Thymus (tissue), 11 donors: Measurements from ENCODE around the gene GHSR. TPM values are rescaled to one million over a fixed set of nuclear protein-coding genes. Genes with fewer than 3 reads are reported as not detected.

Experiments used
- DNase-seq, 9 donors: peaks; one replicate each; pipeline ENCODE4 v3.0.0-alpha.2; 2013; ENCODE audit warnings: low spot score in 9 of 9, low read depth in 6 of 9, missing footprints in 1 of 9
- H3K27ac ChIP-seq, 2 donors: one replicate each; pipeline ENCODE4 v1.5.1; 2013; ENCODE audit warnings: control low read depth in 1 of 2, low read depth in 1 of 2, low read length in 1 of 2, mild to moderate bottlenecking in 1 of 2, moderate library complexity in 1 of 2
- H3K27me3 ChIP-seq, 2 donors: one replicate each; pipeline ENCODE4 v1.5.1; 2013; ENCODE audit warnings: low read length in 1 of 2; ENCODE audit not compliant: control insufficient read depth in 2 of 2, insufficient read depth in 1 of 2
- H3K36me3 ChIP-seq, 2 donors: one replicate each; pipeline ENCODE4 v1.5.1; 2013; ENCODE audit warnings: low read length in 1 of 2, mild to moderate bottlenecking in 1 of 2, moderate library complexity in 1 of 2; ENCODE audit not compliant: control insufficient read depth in 2 of 2, insufficient read depth in 2 of 2
- H3K4me1 ChIP-seq, 2 donors: one replicate each; pipeline ENCODE4 v1.5.1; 2013; ENCODE audit warnings: low read length in 2 of 2; ENCODE audit not compliant: control insufficient read depth in 2 of 2, insufficient read depth in 2 of 2
- H3K4me3 ChIP-seq, 2 donors: one replicate each; pipeline ENCODE4 v1.5.1; 2013; ENCODE audit warnings: low read length in 2 of 2, control low read depth in 1 of 2, mild to moderate bottlenecking in 1 of 2
- H3K9me3 ChIP-seq, 2 donors: one replicate each; pipeline ENCODE4 v1.5.1; 2013; ENCODE audit warnings: low read length in 1 of 2, mild to moderate bottlenecking in 1 of 2; ENCODE audit not compliant: control insufficient read depth in 2 of 2, insufficient read depth in 1 of 2
- WGBS: extraction: QIAGEN DNeasy Blood & Tissue Kit; methylation state at CpG from one replicate; pipeline ENCODE4 v1.1.7; 2013; 5-methylcytosine and 5-hydroxymethylcytosine counted together
- polyA plus RNA-seq: library from polyadenylated mRNA; stranded (reverse); fragments of 200-250 nt; gene quantifications from one replicate; pipeline ENCODE4 v1.2.3, GENCODE V29; 2013
- total RNA-seq: library from RNA; stranded (reverse); fragments of 120-200 nt; gene quantifications from one replicate; pipeline ENCODE4 v1.2.4, GENCODE V29; 2013
- donor health status: healthy.

Gene GHSR
- total and polyA plus RNA-seq, 2 donors, result not detected

GRCh38 chr3:172444821-172445220 is 3.4 kb downstream of the GHSR start:
- H3K9me3 ChIP-seq, result peaks cover 0 to 10% of the 10 kb centered on the region in 2 donors
- H3K36me3 ChIP-seq, result no peaks in the 10 kb centered on the region
- H3K27me3 ChIP-seq, result peaks cover 32 to 53% of the 10 kb centered on the region in 2 donors
- no peak for DNase-seq
- 62% methylated on average over 6 of the region's 6 CpGs for WGBS
- H3K27ac ChIP-seq, result no peak overlapping the region
- H3K4me1 ChIP-seq, result peaks cover 0 to 7% of the 10 kb centered on the region in 2 donors
- no peak overlapping the region for H3K4me3 ChIP-seq

- DNase-seq, result no peak
- no peak overlapping the region for H3K27ac ChIP-seq
- H3K4me1 ChIP-seq, result no peaks in the 10 kb centered on the region
- H3K27me3 ChIP-seq, result peaks cover 11 to 31% of the 10 kb centered on the region in 2 donors
- WGBS, result 96% methylated on average over 1 of the region's 1 CpG
- H3K9me3 ChIP-seq, result no peaks in the 10 kb centered on the region
- no peaks in the 10 kb centered on the region for H3K36me3 ChIP-seq
- H3K4me3 ChIP-seq, result no peak overlapping the region
Observed at GRCh38 chr3:172442606-172443005, 5.7 kb downstream of the GHSR start.

GRCh38 chr3:172441581-172441980 is 6.7 kb downstream of the GHSR start:
- DNase-seq, result no peak
- Histone ChIP-seq H3K4me1 (no peaks in the 10 kb centered on the region), H3K9me3 (no peaks in the 10 kb centered on the region), H3K27ac (no peak overlapping the region), H3K36me3 (no peaks in the 10 kb centered on the region), H3K27me3 (peaks cover 3 to 21% of the 10 kb centered on the region in 2 donors), H3K4me3 (no peak overlapping the region)
- 97% methylated on average over 5 of the region's 5 CpGs for WGBS

- no peak for DNase-seq
- no peaks in the 10 kb centered on the region for H3K9me3 ChIP-seq
- no peak overlapping the region for H3K27ac ChIP-seq
- no peak overlapping the region for H3K4me3 ChIP-seq
- H3K36me3 ChIP-seq, result no peaks in the 10 kb centered on the region
- peaks cover 0 to 2% of the 10 kb centered on the region in 2 donors for H3K27me3 ChIP-seq
- H3K4me1 ChIP-seq, result no peaks in the 10 kb centered on the region
- WGBS, result 80% methylated on average over 4 of the region's 4 CpGs
Observed at GRCh38 chr3:172438186-172438585, 10.1 kb downstream of the GHSR start.

- Histone ChIP-seq H3K27ac (no peak overlapping the region), H3K4me3 (no peak overlapping the region), H3K27me3 (no peaks in the 10 kb centered on the region), H3K4me1 (no peaks in the 10 kb centered on the region), H3K9me3 (no peaks in the 10 kb centered on the region), H3K36me3 (no peaks in the 10 kb centered on the region)
- DNase-seq, result no peak
Observed at GRCh38 chr3:172437713-172438112, 10.5 kb downstream of the GHSR start.

- Histone ChIP-seq H3K4me1 (no peaks in the 10 kb centered on the region), H3K27me3 (no peaks in the 10 kb centered on the region), H3K9me3 (no peaks in the 10 kb centered on the region), H3K36me3 (no peaks in the 10 kb centered on the region), H3K4me3 (no peak overlapping the region), H3K27ac (no peak overlapping the region)
- no peak for DNase-seq
- 47% methylated on average over 5 of the region's 5 CpGs for WGBS
Observed at GRCh38 chr3:172415323-172415722, 32.9 kb downstream of the GHSR start.

- Histone ChIP-seq H3K4me1 (no peaks in the 10 kb centered on the region), H3K9me3 (no peaks in the 10 kb centered on the region), H3K36me3 (no peaks in the 10 kb centered on the region), H3K4me3 (no peak overlapping the region), H3K27ac (no peak overlapping the region), H3K27me3 (no peaks in the 10 kb centered on the region)
- 98% methylated on average over 6 of the region's 6 CpGs for WGBS
- no peak for DNase-seq
Observed at GRCh38 chr3:172411478-172411947, 36.7 kb downstream of the GHSR start.

GRCh38 chr3:172410702-172411477 is 37.4 kb downstream of the GHSR start:
- Histone ChIP-seq H3K27me3 (no peaks in the 10 kb centered on the region), H3K27ac (no peak overlapping the region), H3K9me3 (no peaks in the 10 kb centered on the region), H3K4me1 (no peaks in the 10 kb centered on the region), H3K4me3 (no peak overlapping the region), H3K36me3 (no peaks in the 10 kb centered on the region)
- DNase-seq, result no peak
- 94% methylated on average over 13 of the region's 13 CpGs for WGBS

- Histone ChIP-seq H3K9me3 (no peaks in the 10 kb centered on the region), H3K4me1 (no peaks in the 10 kb centered on the region), H3K4me3 (no peak overlapping the region), H3K27me3 (no peaks in the 10 kb centered on the region), H3K36me3 (no peaks in the 10 kb centered on the region), H3K27ac (no peak overlapping the region)
- WGBS, result 96% methylated on average over 3 of the region's 3 CpGs
- no peak for DNase-seq
Observed at GRCh38 chr3:172407872-172408271, 40.4 kb downstream of the GHSR start.
